Panc1 (cell line): Measurements from ENCODE around the gene MRPL17. TPM values are rescaled to one million over a fixed set of nuclear protein-coding genes. Genes with fewer than 3 reads are reported as not detected.

ENCODE experiments used
- ATAC-seq: fragments of 200-7000 bp; cut with Tn5 transposase; 2 replicates; pipeline ENCODE4 v1.9.1; 2020; ENCODE audit warnings: mild to moderate bottlenecking, moderate library complexity
- BruUV-seq: library from RNA; stranded (reverse); fragments of 400-500 nt; replicated peaks from 2 replicates; lab custom pipeline; 2021; lab: Mats Ljungman, UMichigan
- CTCF ChIA-PET: fragments of 300-600 bp; sonication (Branson Sonifier 250); formaldehyde crosslinking; loops from one replicate; lab custom pipeline; 2022; ENCODE audit warnings: antibody characterized with exemption; lab: Charles Lee
- POLR2A ChIA-PET: fragments of 300-600 bp; sonication (Branson Sonifier 250); formaldehyde crosslinking; loops from one replicate; lab custom pipeline; 2022; ENCODE audit warnings: antibody characterized with exemption; lab: Charles Lee
- DNase-seq: peaks from one replicate; pipeline ENCODE4 v3.0.0-alpha.2; 2010; ENCODE audit warnings: low read depth, low spot score
- H3K27ac ChIP-seq: 2 replicates; pipeline ENCODE4 v1.5.1; 2011; ENCODE audit warnings: mild to moderate bottlenecking, low read length, inconsistent platforms
- H3K27me3 ChIP-seq: fragments of 200-500 bp; sonication (Bioruptor generic); 2 replicates; pipeline ENCODE4 v1.6.0; 2014; ENCODE audit warnings: low read length, inconsistent platforms; ENCODE audit not compliant: control insufficient read depth, insufficient read depth
- H3K36me3 ChIP-seq: fragments of 200-500 bp; sonication (Bioruptor generic); 2 replicates; pipeline ENCODE4 v1.5.1; 2014; ENCODE audit warnings: inconsistent platforms, mild to moderate bottlenecking, low read length, moderate library complexity; ENCODE audit not compliant: control insufficient read depth, insufficient read depth
- H3K4me1 ChIP-seq: 2 replicates; pipeline ENCODE4 v1.5.1; 2011; ENCODE audit warnings: inconsistent platforms, mild to moderate bottlenecking, low read length, moderate library complexity; ENCODE audit not compliant: control insufficient read depth, insufficient read depth
- H3K4me3 ChIP-seq, 2 experiments: 2 replicates each; pipeline ENCODE4 v1.5.1; 2011 to 2012; ENCODE audit warnings: low read depth in 2 of 2, low read length in 2 of 2, mild to moderate bottlenecking in 2 of 2, inconsistent platforms in 1 of 2, moderate library complexity in 1 of 2
- H3K9me3 ChIP-seq: fragments of 200-500 bp; sonication (Bioruptor generic); 2 replicates; pipeline ENCODE4 v1.5.1; 2014; ENCODE audit warnings: low read depth, mild to moderate bottlenecking, inconsistent platforms, low read length, moderate library complexity; ENCODE audit not compliant: control insufficient read depth, insufficient read depth
- CTCF ChIP-seq: fragments of 450-650 bp; IDR thresholded peaks from 2 replicates; pipeline ENCODE4 v1.5.1; 2017; ENCODE audit warnings: mild to moderate bottlenecking
- POLR2AphosphoS5 ChIP-seq: IDR thresholded peaks from 2 replicates; pipeline ENCODE4 v1.6.1; 2012; ENCODE audit warnings: mild to moderate bottlenecking, low read depth, low read length, moderate library complexity
- REST ChIP-seq, 2 experiments: IDR thresholded peaks; 2 replicates each; pipeline ENCODE4 v1.6.1; 2011 to 2012; ENCODE audit warnings: low read depth in 2 of 2, control low read depth in 1 of 2, low read length in 1 of 2, mild to moderate bottlenecking in 1 of 2, moderate library complexity in 1 of 2; ENCODE audit not compliant: insufficient read depth in 1 of 2
- SIN3A ChIP-seq: IDR thresholded peaks from 2 replicates; pipeline ENCODE4 v1.6.1; 2012; ENCODE audit warnings: low read depth, mild to moderate bottlenecking, low read length, moderate library complexity, borderline replicate concordance; ENCODE audit not compliant: insufficient read depth
- TCF7L2 ChIP-seq: IDR thresholded peaks from 2 replicates; pipeline ENCODE4 v1.6.1; 2011; ENCODE audit warnings: mild to moderate bottlenecking, low read depth, low read length, inconsistent platforms
- in situ Hi-C: cut with HindIII; loops from 2 replicates; pipeline ENCODE4 v1.10.0; 2016; ENCODE audit warnings: low sequenced_read_pairs, low pct_unique_long_range_greater_than_20kb
- intact Hi-C: fragments of 100-400 bp; cut with micrococcal nuclease; formaldehyde crosslinking; loops from one replicate; pipeline ENCODE4 v1.10.0; 2022; ENCODE audit not compliant: unreplicated experiment
- total RNA-seq: library from RNA; stranded (reverse); gene quantifications from one replicate; pipeline ENCODE4 v1.2.1, GENCODE V29; 2021; ENCODE audit not compliant: unreplicated experiment

The MRPL17 gene
- total RNA-seq, 1 experiment from 2014 or later, result 115 TPM

- Histone ChIP-seq H3K27me3 (peaks cover 3% of the 10 kb centered on the region; the same call in 1 of the 2 replicates), H3K36me3 (no peaks in the 10 kb centered on the region), H3K9me3 (no peaks in the 10 kb centered on the region), H3K4me1 (peaks cover 14% of the 10 kb centered on the region), H3K27ac (peak overlapping the region; percentile 5; the same call in 1 of the 2 replicates), H3K4me3 (no peak overlapping the region)
- CTCF ChIA-PET, result no interaction called here
- POLR2A ChIA-PET, result no interaction called here
- no TSS peak for BruUV-seq
- in situ Hi-C loops (no loop called here), intact Hi-C loops (no loop called here)
- ATAC-seq (peak; percentile 50; the same call in 1 of the 2 replicates), DNase-seq (no peak)
- TF ChIP-seq CTCF, result no peak
Measured at GRCh38 chr11:6637871-6638270, 45.3 kb downstream of the MRPL17 start.

GRCh38 chr11:6636480-6636879 lies 46.7 kb downstream of the MRPL17 start:
- no peaks in the 10 kb centered on the region for H3K36me3 ChIP-seq
- ATAC-seq (no peak), DNase-seq (no peak)
- in situ Hi-C loops (no loop called here), intact Hi-C loops (no loop called here)
- no peaks in the 10 kb centered on the region for H3K27me3 ChIP-seq
- no TSS peak for BruUV-seq
- no peak overlapping the region for H3K27ac ChIP-seq
- H3K9me3 ChIP-seq, result no peaks in the 10 kb centered on the region
- H3K4me1 ChIP-seq, result peaks cover 14% of the 10 kb centered on the region
- ChIA-PET POLR2A (no interaction called here), CTCF (no interaction called here)
- TF ChIP-seq TCF7L2 (no peak), SIN3A (no peak), POLR2AphosphoS5 (no peak), REST (IDR thresholded peaks at IDR 0.05; ENCODE audit: insufficient read depth in 1 of 2, low read depth in 2 of 2, low read length in 1 of 2) (no peak), CTCF (no peak)
- H3K4me3 ChIP-seq, result no peak overlapping the region
